IPS-NIHi11 (cell line): ENCODE data around the gene KCNH1.

Experiments
- DNase-seq: peaks from one replicate; pipeline ENCODE4 v3.0.0; 2012; ENCODE audit warnings: mixed read lengths, low spot score

Gene KCNH1

DNA sequence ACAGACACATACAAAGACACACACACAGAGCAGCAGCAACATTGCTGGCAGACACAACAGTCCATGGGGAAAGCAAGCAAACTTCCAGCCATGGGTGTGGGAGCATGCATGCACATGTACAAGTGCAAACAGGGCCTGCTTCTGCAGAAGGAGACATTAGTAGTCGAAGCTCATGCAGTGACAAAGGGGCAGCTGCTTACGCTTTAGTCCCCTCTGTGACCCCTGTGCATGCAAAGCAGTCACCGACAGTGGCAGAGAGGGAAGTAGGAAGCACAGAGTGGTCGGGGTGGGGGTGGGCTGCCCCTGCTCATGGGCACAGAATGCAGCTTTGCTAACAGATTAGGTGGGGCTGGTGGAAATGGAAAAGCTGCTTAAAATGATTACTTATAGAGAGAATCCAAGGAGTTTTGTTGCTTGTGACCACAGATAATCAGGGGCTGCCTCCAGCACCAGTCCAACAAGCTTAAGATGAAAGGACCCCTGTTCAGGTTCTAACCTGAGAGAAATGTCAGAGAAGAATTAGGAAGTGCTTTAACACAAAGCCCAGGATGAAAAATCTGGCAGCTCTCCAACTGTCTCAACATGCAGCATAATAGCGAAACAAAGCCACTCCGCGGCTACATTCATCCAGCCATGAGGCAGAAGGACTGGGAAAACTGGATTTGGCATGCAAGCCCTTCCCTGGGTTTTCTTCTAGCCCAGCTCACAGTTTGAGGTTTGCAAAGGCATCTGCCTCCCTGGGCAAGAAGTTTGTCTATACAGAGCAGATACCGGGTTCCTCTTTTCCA, 378.9 kb downstream of the KCNH1 start:
- DNase-seq, result peak; percentile 17

DNA sequence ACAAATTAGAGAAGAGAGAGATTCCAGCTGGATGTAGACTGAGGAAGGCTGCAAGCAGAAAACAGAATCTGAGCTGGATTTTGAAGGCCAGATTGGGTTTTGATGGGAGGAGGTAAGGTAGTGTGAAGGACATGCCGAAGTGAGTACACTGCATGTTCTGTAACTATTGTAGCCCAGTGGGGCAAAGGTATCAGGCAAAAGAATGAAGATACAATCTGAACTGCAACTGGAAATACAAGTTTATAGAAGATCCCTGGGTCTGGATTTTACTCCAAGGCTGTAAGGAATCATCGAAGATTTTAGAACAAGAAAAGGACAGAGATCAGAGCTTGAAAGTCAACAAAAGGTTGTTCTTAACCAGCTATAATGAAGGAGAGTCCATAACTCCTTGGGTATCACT, 382.0 kb downstream of the KCNH1 start:
- no peak for DNase-seq

DNA sequence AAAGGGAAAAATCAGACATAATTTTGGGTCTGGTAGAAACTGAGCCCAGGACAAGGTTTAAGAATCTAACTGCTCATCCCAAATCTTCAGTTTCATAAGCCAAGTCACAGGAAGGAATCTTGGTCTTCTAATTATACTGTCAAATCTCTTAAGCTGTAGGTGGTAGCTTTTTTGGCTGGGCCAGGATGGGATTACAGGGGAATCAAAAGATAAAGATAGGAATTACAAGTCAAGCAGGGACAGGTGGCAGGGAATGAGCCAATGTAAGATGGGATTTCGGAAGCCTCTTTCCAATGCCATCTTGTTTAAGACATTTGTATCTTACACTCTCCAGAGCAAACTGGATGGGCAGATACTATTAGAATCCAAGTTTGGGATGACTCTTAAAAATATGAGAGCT, 383.5 kb downstream of the KCNH1 start:
- DNase-seq, result no peak

DNA sequence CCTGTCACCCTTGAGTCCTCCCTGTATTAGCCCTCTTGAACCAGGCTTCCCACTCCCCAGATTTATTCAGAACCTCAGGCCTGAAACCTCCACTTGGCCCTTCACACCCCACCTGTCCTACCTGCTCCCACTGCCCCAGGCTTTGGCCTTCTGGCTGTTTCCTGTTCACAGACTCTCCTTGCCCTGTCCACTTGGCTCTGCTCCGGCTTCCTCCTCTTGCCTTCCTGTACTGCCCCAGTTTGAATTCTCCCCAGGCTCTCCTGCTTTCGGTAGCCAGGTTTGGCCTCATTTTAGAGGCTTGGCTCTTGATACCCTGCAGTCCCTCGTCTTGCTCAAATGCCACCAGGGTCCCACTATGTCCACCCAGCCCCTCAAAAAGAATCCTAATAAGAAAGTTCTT, 385.2 kb downstream of the KCNH1 start:
- no peak for DNase-seq

DNA sequence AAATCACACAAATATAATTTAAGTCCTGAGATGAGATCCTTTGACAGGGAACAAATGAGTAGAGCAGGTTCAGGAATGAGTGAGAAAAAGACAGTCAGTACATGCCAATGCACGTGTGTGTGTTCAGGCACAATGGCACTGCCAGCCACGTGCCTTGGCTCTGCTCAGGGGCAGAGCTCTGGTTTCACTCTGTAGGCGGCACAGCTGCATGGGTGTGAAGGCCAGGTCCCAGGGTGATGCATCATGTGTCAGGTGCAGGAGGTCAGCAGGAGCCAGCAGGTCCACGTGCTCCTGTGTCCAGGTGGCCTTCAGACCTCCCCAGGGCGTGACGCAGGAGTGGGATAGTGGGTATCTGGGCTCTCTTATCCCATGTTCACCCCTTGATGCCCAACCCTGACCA, 386.1 kb downstream of the KCNH1 start:
- no peak for DNase-seq

DNA sequence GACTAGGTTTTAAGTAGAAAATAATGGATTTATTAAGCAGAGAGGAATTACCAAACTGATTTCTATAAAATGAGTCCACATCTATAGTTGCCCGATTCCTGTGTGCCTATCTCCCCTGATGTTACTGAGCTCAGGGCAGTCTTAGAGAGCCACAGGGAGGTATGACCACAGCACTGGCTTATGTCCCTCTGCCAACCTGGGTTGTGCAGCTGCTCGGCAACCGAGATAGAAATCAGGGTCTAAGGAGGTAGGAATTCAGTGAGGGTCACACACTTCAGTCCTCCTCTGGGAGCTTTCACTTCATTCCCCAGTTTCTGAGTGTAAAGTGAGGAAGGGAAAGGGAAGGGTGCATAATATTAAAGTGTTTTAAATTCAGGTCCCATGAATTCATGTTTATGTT, 386.8 kb downstream of the KCNH1 start:
- DNase-seq, result no peak

DNA sequence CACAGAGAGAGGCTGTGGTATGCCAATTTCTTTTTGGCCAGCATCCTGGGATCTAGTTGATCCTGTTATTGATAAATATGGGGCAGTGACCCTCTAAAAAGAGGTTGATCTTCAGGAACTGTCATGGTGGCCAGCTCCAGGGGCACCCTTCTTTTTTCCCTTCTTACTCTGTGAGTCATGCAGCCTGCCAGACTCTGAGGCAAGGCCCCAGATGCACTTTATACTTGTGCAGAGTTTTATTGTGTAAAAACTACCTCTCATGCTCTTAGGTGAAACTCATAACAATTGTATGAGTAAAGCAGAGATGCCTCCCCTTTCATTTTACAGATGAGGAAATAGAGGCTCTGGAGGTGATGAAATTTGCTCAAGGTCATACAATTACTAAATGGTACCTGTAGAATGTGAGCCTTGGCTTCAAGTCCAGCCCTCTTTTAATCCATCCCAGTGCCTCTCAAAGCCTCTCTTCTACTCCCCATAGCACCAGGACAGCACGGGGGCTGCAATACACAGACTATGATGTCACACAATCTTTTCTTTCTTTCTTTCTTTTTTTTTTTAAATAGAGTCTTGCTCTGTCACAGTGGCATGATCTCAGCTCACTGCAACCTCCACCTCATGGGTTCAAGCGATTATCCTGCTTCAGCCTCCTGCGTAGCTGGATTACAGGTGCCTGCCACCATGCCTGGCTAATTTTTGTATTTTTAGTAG, 387.8 kb downstream of the KCNH1 start:
- DNase-seq, result no peak

DNA sequence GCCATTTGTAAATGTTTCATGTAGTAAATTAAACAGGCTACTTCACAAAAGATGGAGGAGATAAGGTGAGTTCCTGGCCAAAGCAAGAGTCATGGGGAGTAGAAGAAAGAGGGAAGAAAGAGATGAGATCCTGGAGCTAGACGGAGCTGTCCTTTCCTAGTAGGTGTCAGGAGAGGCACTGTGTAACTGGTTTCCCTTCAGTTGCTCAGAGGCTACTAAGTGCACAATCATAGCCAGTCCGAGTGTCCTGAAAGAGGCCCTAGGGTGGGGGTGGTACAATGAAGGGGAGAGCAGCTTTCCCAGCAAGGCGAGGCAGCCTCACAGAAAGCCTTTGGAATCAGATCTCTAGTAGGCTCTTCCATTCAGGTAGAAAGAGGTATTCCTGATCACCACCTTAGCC, 390.9 kb downstream of the KCNH1 start:
- DNase-seq, result no peak

DNA sequence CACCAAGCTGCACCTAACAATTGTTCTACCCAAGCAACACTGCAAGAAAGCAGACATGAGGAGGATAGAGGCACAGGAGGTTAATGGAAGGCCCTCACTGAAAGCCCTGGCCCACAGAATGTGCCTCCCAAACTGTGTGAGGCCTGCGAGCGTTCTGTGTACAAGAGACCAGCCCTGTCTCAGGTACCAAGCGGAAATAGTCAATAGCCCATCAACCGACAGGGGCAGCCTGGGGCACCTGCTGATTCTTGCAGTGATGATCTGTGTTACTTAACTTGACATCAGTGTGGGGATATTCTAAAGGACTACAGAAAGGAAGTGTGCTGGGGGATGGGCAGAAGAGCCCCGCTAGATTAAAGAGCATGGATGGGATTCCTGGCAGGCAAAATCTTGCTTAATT, 392.4 kb downstream of the KCNH1 start:
- DNase-seq, result no peak

DNA sequence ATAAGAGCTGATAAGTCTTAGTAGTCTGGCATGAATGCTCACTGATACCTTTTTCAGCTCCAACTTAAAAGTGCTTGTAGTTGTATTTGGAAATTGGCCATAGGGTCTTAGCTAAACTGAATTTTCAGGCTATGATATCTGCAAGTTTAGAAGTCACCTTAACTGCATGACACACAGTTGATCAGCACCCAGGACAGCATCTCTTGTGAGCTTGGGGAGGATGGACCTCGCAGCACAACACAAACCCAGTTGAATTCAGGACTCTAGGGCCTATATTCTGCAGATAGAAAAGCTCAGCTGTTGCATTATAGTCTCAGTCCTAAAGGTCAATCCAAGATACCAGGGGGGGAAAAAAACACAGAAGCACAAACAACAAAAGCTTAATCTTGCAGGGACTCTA, 394.3 kb downstream of the KCNH1 start:
- peak; percentile 47 for DNase-seq

DNA sequence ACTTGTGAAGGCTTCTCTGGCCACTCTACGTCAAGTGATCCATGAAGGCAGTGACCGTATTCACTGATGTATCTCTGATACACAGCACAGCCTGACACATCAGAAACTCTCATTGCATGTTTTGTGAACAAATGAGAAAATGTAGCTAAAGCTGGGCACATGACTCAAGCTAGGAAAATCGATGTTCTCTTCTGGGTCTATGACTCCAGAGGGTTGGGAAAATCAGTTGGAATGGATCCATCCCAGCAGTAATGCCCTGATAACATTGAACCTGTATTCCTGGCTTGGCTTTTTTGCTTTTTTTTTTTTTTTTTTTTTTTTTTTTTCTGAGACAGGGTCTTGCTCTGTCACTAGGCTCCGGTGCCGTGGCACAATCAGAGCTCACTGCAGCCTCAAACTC, 395.7 kb downstream of the KCNH1 start:
- DNase-seq, result no peak

DNA sequence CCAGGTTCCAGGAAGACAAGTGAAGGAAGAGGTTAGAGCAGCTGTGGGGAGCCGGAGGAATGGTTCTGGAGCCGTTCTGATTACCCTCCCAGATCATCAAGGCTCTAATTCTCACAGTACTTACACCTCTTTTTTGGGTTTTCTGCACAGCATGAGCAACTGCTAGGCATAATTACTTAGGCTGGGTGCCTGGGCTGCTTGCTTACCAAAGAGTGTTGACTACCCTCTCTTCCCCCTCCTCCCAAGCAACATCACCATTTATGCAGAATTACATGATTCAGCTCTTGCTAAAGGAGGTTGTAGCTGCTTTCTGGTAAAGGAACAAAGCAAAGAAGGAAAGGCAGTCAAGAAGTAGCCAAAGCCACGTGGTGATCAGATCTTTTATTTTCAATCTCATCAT, 397.2 kb downstream of the KCNH1 start:
- DNase-seq, result no peak

DNA sequence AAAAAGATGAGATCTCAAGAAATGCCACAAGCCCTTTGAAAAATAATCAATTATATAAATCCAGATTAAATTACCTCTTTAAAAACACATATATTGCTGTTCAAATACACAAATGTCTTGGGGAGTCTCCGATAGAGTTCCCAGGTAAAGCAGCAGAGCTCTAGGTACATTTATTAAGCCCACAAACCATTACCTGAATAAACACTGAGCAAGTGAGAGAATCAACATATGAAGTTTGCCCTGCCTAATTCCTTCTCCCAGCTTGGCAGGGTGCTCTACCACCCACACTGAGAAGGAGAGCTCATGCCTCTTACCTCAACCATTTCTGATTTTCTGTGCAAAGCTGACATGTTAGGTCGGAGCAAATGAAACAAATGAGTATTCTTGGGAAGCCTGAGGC, 402.4 kb downstream of the KCNH1 start:
- DNase-seq, result no peak

DNA sequence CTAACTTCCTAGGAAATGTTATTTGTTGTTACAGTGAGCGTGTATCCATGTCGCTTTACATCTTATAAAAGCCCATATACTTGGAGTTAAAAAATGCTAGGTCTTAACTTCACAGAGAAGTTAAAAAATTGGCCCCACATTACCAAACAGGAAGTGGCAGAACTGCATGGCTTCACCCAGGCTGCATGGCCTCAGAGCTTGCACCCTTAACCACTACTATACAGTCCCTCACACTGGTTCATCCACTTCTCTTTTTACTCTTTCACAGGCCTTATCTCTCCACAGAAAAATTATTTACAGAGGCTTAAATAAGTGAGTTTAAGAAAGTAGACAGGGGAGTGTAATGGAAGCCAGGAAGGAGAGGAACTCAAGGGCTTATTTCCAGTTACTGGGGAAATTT, 402.8 kb downstream of the KCNH1 start:
- no peak for DNase-seq

DNA sequence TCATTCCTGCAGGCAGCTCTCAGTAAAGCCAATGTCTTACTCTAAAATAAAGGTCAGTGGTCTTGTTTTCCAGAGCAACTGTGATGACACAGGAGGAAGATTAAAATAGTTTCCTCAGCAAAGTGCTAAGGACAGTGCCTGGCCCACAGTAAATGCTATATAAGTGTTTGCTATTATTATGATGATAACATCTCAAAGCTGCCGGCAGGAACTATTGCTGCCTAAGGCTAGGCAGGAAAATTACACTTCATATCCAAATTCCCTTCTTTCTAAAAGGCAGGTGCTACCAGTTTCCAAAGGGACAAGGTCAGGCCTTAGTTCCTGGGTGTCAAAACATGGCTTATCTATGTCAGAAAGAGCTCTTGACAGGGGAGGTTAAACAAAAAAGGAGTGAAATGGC, 403.9 kb downstream of the KCNH1 start:
- DNase-seq, result no peak

DNA sequence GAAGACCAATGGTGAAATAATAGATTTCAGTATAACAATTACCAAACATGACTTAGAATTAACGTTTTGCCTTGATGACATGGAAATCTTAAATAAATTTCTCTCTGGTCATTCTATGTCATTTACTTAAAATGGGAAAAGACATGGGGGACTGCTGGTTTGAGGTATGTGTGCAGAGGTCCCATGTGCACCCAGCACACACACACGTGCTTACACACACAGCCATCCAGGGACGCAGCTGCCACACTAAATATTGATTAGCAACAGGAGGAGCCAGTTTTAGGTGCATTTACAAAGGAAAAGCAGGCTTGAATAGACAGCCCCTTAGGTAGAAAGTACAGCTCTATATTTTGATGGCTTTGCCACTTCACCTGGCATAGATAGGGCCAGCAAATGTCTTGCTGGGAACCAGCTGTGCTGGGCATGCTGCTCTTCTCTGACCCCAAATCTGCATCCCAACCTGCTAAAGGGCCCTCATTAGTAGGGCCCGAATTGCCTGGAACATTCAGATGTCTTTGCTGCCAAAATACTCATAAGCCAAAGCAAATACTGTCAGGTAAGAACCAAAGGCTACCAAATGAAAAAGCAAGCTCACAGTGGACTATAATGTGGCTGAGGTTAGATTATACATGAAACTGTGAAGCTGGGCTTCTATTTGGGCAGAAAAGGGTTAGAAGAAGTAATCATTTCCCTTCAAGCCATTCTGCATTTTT, 405.4 kb downstream of the KCNH1 start:
- DNase-seq, result no peak

DNA sequence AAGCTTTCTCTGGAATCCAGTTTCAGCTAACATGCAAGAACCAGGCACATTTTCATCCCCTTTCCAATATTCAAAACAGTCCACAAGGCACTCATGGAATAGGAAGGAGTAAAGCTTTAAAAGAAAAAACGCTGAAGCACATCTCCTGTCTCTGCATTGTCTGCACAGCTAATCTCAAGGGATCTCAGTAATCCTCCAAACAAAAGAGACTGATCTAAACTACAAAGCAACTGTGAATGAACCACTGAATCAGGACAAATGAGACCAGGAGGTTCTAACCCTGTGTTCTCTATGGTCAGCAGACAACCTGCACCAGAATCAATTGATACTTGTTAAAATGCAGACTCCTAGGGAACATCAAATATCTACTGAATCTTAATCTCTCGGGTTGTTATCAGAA, 406.2 kb downstream of the KCNH1 start:
- DNase-seq, result no peak

DNA sequence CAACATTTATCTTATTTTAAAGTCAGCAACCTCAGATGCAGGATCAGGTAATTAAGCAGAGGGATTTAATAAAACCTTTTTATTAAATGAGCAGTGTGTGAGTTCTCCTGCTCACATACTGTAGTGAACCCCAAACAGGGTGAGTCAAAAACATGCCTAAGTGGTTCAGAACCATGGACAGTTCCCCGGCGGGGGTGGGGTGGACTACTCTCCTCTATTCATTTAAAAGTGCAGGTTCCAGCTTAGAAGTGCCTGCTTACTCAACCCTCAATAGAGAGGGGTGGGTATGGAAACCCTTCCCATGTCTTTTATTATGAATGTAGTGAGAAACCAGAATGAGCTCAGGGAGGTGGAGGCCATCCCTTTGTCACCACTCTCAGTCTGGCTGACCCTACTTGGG, 407.3 kb downstream of the KCNH1 start:
- DNase-seq, result peak; percentile 70

DNA sequence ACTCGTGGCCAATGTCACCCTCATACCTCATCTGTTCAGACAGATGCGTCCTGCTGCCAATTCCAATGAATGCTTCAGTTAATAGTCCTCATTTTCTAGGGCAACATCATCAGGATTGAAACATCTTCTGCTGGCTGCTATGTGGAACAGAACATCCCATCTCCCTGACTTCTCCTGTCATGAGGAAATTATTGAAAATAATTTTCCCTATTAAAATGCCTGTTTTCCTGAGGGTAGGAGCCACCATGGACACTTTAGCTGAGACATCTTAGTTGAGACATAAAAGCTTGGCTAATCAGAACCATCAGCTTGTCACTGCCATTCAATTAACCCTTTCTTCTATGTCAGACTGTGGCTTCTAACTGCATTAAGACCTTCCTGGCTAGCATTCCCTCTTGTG, 409.2 kb downstream of the KCNH1 start:
- no peak for DNase-seq

DNA sequence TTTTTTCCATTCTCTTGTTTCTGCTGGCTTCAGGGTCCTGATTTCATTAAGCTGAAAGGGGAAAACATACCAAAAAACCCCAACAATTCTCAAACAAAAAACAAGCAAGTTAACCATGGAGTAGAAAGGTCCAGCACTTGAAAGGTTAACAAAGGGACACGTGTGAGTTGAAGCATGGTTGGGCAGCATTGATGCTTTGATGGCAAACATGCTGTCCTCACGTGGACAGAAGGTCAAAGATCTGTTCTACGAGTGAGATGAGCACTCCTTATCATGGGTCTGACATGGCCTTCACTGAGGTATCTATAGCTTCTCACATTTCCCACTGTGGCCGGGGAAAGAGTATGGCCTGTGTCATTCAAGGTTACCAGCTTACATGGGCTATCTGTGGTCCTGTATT, 410.3 kb downstream of the KCNH1 start:
- DNase-seq, result no peak

DNA sequence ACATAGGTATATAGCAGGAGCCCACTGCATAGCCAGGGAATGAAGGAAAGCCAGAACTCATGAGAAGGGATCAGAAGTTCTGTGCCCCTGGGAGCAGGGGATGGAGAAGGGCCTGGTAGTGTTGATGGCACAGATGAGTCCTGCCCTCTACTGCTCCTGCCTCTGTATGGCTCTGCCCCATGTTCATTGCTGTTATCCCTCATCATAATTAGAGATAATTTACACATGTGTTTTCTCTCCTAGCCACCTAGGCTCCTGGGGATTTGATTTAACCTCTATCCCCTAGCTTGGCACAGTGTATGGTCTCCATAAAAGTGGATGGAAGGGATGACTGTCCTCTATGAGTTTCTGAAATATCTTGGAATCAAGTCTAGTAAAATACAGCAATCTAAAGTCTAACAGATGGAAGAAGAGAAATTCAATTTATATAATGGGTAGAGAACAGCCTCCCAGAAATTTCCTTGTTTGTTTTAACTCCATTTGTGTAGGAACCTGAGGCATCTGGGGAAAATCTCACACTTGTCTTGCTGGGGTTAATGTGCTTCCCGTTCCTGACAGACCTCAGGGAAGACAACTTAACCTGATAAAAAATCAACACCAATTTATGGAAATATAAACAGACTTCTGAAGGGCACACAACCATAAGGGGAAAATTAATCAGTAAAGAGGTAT, 411.4 kb downstream of the KCNH1 start:
- no peak for DNase-seq

DNA sequence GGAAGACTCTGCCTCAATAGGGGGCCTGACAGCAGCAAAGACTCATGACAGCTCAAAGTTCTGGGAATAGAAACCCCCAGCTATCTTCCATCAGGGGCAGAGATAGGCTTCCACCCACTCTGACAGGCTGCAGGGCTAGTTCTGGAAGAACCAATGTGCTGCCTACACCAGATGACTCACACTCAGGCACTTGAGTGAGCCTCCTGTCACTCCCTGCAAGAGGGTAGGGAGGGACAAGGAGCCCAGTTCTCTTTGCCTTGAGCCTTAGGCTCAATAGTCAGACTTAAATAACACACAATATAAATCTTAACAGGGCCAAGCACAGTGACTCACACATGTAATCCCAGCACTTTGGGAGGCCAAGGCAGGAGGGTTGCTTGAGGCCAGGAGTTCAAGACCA, 418.9 kb downstream of the KCNH1 start:
- no peak for DNase-seq
